COLO829 (cell line): Measurements from ENCODE around the gene NAV2.
"Not testable (repeated sequence)": the region's sequence is repeated elsewhere in the genome, so short reads cannot be mapped to it uniquely, and the experiment has no call there.

ENCODE experiments used
- DNase-seq: peaks from one replicate; pipeline ENCODE4 v3.0.0; 2012; ENCODE audit warnings: low spot score

The NAV2 gene

DNA sequence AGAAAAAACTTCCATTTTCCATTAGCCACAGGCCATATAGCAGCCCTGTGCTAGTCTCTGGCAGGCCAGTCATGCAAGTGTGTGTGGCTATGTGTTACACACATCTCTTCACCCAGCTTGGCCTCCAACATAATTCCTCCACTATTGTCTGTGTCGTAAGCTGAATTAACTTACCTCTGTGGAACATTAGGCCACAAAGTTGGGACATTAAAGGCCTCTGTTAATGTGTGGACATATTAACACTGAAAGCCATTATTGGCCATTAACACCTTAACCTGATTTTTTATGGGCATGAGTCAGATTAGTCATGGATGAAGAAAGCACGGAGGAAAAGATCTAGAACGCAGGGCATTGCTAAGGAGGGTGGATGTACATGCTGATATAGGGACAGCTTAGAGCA, 347.5 kb downstream of the NAV2 start:
- DNase-seq: no peak

DNA sequence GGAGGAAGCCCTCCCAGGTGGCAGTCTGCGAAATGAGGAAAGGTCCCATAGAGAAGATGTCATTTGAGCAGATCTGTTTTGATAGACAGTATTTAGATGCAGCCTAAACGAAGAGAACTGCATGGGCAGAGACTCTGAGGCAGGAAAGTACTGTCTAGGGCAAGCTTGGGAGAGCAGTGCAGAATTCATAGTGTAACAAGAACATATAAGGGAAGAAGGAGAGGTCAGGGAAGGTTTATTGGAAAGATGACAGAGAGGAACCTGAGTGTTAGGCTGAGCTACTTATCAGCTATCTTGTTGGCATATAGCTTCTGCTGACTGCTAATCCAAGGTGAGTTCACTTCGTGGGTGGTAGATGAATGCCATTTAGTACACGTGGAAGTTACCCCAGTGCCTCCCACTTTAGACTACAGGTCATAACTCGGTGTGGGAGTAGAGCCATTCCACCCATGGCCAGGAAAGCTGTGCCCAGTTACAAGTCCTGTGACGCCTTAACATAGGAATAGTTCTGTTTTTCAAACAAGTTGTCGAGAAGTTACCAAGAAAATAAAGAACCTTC, 348.1 kb downstream of the NAV2 start:
- DNase-seq: no peak

DNA sequence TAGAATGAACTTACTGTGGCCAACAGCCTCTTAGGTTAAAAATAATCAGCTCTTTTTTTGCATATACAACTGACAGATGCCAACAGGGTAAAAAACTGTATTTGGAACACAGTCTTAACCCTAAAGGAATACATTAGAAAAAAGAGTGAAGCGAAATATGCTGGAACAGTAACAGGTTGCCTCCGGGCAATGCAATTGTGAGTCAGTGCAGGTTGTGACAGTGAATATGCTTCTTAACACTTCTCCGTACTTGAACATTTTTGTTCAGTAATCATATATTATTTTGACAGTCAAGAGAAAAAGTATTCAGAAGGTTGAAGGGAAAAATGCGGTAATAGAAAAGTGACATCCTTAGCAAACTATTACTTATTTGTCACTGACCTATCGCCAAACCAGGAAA, 349.1 kb downstream of the NAV2 start:
- no peak for DNase-seq

DNA sequence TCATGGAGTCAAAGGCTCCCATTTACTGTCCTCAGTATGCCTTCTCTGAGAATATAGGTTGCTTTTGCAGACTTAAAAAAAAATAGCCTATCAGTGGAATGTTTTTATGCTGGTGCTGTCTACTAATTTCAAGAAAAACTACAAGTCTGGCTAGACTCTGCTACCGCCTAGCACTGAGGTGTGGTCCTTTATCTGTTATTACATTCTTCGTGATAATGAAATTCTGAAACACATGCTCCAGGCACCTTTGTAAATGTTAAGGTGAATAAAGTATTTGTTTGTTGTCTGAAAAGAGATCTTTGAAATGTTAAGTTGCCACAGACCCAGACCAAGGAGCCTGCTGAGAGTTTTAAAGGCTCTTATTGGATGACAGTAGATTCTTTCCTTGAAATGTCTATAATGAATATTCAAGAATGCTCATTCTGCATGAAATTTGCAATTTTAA, 352.3 kb downstream of the NAV2 start:
- DNase-seq: no peak

DNA sequence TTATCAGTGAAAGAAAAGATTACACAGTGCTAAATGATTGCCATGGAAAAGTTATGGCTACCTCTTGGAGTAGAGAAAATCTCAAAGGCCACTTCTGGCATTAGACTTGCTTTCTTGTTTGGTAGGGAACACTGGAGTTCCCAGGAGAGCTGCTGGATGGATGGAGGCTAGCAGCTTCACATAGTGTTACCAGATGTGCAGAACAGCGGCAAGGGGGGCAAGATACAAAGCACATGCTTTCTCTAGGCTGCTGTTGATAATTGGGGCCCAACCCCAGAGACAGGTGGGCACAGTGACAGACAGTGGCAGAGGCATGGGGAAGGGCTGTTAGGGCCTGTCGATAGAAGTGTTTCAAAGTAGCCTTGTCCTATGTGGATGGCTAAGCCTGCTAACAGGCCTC, 352.8 kb downstream of the NAV2 start:
- no peak for DNase-seq

DNA sequence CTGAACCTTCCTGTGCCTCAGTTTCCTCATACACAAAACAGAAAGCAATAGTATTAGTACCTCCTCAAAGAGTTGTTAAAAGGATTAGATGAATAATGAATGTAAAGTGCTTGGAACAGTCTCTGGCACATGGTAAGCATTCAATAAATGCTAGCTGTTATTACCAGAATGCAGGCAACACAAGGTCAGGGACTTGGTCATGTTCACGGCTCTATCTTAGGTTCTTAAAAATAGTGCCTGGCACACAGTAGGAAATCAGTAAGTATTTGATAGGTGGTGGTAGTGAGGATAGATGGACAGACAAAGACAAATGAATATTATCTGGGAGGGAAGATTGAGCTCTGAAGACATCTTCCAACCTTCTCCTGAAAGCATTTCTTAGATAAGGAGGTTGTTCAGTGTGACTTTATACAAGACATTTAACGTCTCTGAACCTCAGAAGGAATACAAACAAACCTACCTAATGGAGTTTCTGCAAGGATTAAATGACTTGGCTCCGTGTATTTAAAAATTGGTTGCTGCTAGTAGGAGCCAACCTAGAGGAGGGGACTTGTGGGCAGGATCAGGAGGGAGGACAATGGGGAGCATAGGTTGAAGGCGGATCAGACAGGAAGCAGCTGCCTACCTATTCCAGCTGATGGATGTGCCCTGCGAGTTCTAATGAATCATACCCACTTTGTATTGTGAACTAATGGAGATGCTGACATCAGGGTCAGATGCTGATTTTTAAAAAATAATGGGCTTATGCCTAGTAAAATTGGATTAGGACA, 353.6 kb downstream of the NAV2 start:
- no peak for DNase-seq

DNA sequence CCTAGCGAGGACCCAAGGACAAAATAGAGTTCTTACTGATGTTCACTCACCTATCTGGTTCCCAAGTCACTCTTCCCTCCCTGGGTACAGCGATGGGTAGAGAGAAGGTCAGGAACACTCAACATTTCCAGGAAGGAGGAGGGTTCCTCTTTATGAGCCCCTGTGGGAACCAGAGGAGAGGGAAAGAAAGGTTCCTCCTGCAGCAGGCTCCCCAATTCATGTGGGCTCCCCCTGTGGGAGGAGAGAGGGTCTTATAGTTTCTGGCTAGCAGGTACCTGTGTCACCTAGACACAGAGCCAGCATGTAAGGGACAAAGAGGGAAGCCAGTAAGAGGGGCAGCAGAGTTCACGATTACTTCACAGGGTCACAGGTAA, 354.1 kb downstream of the NAV2 start:
- no peak for DNase-seq

DNA sequence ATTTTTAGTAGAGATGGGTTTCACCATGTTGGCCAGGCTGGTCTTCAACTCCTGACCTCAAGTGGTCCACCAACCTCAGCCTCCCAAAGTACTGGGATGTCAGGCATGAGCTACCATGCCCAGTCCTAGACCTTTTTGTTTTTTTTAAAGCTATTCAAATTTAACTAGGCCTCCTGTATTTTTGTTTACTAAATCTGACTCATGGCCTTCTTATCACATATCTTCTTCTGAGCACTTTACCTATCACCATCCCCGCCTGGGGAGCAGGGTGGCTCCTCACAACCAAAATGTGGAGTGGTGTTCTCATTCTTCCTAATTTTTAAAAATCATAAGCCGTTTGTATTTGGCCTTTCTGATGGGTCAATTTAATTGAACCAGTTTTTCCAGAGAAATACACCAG, 355.0 kb downstream of the NAV2 start:
- DNase-seq: no peak

DNA sequence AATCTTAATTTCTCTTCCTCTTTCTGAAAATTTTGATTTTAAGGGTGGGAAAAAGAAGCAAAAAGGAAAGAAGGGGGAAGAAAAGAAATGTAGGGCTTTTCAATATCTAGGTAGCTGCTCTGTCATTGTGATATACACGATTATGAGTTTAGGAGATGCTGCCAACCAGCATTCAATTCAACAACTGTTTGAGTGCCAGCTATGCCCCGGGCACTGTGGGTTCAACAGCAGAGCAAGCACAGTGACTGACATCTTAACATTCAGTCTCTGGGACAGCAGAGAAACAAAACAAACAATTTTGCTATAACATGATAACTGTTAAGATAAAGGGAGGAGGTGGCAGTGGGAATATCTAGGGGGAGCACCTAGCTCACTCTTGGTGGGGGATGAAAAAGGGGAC, 356.1 kb downstream of the NAV2 start:
- no peak for DNase-seq

DNA sequence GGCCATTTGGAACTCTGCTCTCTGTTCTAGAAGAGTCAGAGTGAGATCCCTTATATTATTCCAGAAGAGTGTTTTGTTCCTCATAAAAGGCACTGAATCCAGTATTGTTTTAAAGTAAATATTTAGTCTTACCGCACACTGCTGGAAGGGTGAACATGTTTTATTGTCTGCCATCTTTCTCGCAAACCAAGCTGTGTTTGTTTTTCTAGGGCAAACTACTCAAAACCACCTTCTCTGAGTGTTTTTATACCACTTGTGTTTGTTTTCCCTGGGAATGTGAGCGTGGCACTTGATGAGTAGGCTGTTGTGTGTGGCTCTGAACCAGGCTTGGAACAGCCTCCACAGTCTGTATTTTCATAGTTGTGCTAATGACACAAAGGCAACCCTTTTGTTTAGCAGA, 357.8 kb downstream of the NAV2 start:
- no peak for DNase-seq

DNA sequence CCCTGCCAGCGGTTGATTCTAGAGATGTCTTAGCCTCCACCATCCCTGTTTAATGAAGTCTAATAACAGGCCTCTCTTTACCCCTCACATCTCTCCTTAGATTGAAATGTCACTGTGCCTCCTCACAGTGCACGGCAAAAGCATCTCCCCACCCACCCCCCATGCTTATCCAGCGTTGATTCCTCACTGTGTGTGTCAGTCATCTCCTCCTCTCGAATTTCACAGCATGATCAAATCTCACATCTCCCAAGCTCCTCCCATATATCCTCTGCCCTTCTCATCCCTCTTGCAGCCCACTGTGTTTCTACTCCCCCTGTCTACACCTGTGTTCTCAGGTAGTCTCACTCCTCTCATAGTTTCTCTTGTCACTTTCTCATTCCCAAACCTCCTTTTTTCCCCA, 363.0 kb downstream of the NAV2 start:
- no peak for DNase-seq

DNA sequence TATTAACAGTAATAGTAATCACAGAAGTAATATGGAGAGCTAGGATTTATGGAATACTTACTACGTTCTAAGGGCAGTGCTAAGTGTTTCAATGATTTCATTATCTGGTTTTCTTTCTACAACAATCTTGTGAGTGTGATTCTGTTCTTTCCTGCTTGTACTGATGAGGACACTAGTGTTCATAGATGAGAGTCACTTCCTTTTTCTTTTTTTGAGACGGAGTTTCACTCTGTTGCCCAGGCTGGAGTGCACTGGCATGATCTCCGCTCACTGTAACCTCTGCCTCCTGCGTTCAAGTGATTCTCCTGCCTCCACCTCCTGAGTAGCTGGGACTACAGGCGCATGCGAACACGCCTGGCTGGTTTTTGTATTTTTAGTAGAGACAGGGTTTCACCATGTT, 366.2 kb downstream of the NAV2 start:
- no peak for DNase-seq

DNA sequence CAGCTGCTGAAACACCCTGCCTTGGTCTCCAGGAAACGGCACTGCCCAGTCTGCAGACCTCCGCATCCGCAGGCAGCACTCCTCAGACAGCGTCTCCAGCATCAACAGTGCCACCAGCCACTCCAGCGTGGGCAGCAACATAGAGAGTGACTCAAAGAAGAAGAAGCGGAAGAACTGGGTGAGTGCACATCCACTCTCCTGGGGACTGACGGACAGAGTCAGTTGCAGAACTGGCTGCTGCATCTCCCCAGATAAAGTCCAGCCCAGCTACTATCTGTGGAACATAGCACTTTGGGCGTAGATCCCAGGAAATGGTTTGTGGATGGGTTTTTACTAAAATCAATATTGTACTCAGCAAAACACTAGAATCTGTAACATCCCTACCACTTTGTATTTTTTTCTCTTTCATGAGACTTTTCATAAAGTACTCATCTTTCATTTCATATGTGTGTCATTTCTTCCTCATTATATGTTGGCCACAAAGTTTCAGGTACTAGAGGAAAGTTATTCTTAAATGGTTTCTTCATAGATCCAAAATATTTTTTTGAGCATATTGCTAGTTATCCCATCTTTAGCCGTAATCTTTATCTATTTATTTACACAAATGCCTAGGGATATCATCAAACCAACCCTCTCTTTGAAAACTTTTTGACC, 367.5 kb downstream of the NAV2 start:
- DNase-seq: no peak

DNA sequence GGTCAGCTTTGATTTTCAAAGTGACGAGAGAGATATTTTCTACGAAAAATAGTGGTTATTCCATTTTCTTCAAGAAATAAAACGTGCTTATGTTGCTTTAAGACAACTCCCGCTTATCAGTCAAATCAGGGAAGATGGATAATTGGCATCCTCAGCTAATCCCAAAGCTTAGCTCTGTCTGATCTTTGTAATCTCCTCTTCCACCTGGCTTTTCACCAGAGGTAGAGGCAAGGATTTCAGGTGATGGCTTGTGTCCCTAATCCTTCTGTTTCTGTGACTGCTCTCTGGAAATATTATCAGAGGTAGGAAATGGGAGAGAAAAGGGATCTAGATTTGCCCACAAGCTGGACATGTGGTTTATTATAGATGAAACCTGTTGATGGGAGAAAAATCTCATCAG, 368.7 kb downstream of the NAV2 start:
- DNase-seq: no peak

DNA sequence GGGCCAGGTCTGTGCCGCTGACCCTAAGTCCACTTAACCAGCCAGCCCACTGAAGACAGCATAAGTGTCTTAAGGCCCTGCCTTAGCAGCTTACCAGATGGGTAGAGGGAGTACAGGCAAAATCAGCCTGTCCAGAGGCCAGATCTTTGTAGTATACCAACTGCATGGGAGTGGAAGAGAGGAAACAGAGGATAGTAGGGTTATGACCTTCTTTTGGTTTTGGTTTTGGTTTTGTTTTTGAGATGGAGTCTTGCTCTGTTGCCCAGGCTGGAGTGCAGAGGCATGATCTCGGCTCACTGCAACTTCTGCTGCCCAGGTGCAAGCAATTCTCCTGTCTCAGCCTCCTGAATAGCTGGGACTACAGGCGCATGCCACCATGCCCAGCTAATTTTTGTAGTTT, 371.2 kb downstream of the NAV2 start:
- DNase-seq: not testable (repeated sequence)

DNA sequence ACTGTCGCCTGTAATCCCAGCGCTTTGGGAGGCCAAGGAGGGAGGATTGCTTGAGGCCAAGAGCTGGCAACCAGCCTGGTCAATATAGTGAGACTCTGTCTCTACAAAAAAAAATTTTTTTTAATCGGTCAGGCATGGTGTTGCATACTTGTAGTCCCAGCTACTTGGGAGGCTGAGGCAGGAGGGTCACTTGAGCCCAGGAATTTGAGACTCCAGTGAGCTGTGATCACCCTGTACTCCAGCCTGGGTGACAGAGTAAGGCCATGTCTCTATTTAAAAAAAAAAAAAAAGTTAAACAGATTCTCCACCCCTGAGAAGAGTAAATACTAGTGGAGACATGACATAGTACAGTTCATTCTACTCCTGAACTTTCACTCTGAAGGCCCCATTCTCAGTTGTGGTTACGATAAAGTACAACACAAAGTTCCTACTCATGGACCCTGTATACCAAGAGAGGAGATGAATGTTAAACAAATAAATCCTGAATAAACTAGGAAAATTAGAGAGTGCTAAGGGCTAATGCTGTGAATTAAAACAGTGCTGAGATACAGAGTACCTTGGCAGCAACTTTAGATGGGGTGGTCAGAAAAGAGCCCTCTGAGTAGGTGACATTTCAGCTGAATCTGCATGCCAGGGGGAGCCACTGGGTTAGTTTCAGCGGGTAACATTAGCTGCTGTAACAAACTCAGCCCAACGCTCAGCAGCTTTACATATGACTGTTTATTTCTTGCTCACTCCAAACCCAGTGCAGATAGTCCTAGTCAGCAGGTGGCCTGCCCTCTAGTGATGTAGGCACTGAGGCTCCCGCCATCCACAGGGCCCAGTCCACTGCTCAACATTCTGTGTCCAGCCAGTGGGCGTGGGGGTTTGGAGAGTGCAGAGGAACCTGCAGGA, 372.5 kb downstream of the NAV2 start:
- no peak for DNase-seq

DNA sequence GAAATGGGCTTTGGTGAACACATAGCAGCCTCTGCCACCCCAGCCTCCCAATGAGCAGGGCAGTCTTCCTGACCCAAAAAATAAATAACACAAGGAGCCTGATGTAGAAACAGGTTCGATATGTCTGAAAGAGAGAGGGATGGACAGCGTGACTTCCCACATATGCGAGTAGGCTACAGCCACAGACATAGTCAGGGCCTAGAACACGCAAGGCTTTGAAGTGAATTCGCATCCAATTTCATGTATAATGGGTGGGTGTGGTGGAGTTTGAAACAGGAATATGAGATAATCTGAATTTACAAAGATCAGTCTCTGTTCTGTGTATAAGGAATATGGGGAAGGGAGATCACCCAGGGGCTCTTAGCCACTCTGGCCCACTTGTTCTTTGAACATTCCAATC, 373.3 kb downstream of the NAV2 start:
- no peak for DNase-seq

DNA sequence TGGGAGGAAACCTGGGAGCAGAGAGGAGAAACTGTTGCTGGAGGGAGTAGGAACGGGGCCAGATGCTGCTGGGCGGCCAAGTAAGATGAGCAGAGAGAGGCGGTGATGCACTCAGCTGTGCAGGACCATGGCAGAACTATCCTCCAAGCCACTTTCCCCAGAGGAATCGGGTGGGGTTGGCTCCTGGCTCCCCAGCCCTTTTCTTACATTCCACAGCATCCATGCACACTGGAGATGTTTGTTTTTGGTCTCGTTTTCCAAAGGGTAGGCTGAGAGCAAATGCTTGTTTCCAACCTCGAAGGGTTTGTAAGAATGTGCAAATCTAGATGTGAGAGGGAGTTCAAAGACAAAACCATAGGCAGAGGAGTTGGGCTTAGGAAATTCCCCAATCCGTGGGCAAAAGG, 374.5 kb downstream of the NAV2 start:
- no peak for DNase-seq

DNA sequence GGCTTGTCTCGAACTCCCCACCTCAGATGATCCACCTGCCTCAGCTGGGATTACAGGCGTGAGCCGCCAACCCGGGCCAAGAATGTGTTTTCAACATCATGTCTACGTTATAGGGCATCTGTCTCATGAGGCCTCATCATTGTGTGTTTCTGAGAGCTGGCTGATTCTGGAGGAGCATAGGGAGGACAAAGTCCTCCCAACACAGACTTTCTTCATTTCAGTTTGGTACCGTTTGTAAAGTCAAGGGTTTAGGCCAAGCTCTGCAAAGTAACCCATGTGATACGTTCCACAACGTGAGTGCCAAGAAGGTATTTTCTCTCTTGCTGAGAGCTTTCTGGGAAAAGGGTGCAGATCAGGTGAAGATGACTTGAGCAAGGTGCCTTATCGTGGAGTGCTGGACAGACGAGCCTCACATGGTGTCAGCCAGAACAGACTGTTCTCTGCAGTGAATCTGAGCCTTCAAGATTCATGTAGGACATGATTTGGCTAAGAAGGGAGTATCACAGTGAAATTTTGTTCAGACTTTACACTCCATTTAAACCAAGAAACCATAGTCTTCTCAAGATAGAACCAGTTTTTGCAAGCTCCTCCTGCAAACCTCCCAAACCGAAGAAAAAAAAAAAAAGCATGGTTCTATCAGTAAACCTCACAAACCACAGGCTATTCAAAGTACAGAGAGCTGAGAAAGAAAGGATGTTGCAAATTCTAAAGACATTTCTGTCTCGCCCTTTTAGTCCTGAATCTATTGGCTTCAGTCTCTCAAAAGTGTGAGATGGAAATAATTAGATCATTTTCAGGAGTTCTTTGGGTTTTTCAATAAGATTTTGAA, 376.0 kb downstream of the NAV2 start:
- DNase-seq: no peak

DNA sequence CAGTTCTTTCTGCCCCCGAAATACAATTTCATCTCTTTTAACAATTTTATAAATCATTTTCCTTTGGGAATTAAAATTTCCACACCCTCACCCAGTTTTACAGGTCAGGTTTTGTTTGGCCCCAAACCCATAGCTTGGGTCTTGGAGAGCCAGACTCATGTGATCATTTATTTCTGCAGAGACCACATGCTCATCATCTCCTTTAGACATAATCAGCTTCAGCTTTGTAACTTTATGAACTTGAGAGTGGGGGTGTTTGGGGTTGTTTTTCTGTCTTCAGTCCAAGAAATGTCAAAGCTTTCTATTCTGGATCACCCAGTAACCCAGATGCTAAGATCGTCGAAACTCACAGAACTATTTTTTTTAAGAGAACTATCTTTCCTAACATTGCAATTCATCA, 376.7 kb downstream of the NAV2 start:
- no peak for DNase-seq

DNA sequence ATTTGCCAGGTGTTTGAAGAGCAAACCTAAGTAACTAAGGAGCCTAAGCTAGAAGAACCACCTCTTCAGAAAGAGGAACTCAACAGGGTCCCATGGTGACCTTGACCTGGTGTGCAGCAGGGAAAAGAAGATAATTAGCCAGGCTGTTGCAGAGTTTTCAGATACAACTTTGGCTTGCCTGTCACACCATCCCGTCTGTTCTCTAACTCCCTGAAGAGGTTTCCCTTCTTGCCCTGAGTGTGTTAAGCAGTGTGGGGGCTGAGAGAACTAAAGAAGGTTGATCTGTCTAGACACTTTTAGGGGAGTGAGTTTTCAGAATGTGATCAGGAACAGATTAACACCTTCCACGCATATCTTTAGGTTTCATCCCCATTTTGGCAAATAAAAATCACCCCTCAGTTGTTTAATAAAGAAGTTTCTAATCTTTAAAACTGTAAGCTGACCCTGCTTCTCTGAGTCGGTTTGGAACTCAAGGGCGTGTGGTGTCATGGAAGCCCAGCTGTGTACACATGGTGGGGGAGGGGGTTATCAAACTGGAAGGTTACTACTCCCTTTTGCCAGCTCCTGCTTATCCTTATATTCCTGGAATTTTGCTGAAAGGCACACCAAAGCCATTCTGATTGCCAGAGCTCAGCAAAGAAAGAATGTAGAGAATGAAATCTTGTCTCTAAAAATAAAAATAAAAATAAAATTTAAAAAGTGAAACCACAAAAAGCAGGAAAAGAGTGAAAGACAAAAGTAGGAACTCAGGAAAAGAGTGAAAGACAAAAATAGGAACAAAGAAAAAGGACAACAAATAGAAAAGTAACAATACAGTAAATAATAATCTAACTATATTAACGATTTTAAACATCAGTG, 377.4 kb downstream of the NAV2 start:
- no peak for DNase-seq
